ENCODE data around the gene ZMYM3.
"Not testable (repeated sequence)": the region's sequence is repeated elsewhere in the genome, so short reads cannot be mapped to it uniquely, and the experiment has no call there.

Gene ZMYM3

DNA sequence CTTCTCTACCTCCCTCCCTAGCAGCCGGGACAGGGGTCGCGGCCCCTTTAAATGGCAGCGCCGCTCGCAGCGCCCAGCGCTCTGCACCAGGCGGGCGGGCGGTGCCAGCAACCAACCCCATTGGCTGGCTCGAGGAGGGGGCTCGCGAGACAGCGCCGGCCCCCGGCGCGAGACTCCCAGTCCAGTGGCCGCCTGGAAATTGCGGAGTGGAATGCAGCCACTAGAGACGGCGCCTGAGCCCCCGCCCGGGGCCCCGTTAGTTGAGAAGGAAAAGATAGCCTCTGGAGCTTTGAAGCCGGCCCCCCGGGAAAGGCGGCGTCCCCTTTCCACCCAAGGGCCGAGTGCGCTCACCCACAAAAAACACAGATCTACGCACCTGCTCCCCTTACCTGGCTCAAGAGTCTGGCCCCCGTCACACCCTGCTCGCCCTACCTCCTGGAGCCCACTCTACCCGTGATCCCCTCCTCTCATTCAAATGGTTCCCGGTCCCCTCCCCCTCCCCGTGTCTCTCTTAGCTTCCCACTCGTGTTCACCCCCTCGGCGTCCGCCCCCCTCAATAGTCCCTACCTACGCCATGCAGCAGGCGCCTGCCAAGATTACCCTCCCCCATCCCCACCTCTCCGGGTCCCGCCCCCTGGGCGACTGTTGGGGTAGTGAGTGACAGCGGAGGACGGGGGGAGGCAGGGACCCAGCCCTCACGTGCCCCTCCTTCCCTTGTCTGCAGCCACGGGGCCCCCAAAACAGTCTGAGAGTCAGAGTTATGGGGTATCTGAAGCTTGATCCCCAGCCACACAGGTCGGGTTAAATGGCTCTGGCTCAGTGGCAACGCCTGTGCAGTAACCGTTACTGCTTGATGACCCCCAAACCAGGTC is at the start of gene ZMYM3:
TSS of gene ZMYM3 (minus strand) at position 49 of the 872 bp plus-strand sequence. CDS start 885 bp downstream, outside the sequence.
- H3K36me3 ChIP-seq (replicated peaks): no peaks in the 10 kb centered on the region
- H3K27me3 ChIP-seq (replicated peaks): no peaks in the 10 kb centered on the region
- peak; percentile 79 for DNase-seq
- TF ChIP-seq, protein P1, sequence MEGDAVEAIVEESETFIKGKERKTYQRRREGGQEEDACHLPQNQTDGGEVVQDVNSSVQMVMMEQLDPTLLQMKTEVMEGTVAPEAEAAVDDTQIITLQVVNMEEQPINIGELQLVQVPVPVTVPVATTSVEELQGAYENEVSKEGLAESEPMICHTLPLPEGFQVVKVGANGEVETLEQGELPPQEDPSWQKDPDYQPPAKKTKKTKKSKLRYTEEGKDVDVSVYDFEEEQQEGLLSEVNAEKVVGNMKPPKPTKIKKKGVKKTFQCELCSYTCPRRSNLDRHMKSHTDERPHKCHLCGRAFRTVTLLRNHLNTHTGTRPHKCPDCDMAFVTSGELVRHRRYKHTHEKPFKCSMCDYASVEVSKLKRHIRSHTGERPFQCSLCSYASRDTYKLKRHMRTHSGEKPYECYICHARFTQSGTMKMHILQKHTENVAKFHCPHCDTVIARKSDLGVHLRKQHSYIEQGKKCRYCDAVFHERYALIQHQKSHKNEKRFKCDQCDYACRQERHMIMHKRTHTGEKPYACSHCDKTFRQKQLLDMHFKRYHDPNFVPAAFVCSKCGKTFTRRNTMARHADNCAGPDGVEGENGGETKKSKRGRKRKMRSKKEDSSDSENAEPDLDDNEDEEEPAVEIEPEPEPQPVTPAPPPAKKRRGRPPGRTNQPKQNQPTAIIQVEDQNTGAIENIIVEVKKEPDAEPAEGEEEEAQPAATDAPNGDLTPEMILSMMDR (IDR thresholded peaks at IDR 0.05; ENCODE audit: low read depth, low read length, missing control alignments): no peak
- H3K4me3 ChIP-seq (ENCODE audit: low read depth, low read length): peak within 1 kb of the TSS; percentile 74
- in situ Hi-C loops (cut with HindIII; ENCODE audit: low pct_ligation_motif_present, low sequenced_read_pairs): no loop called here
- H3K27ac ChIP-seq: peak within 1 kb of the TSS; percentile 49

DNA sequence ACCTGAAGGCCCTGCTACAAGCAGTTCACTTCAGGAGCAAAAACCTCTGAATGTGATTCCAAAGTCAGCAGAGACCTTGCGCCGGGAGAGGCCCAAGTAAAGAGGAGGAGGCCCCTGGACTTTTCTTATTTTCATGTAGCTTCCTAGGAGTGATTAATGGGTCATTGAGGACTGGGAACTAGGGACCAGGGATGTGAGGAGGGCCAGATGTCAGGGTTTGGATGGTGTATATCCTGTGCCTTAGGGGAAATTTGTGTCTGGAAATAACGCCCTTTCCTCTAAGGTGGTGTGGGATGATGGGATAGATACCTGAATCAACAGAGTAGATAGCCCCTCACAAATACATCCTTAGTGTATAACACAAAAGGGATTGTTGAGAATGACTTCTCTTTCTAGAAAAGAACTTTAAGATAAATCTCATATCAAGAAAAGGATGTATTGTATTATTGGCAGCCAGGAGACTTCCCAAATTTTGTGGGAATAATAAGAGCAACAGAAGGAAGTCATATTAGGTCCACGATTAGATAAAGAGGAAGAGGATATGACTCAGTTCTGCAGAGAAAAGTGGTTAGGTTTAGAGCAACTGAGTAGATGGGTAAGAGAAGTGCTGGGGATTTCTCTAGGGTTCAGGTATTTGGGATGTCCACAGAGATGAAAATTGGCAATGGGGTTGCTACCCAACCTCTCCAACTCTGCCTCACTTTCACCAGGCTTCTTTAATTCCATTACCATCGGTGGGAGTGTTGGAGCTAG is 48.7 kb upstream of the ZMYM3 start:
- in situ Hi-C loops (cut with HindIII; ENCODE audit: low pct_ligation_motif_present, low sequenced_read_pairs): no loop called here
- TF ChIP-seq, protein P1 (IDR thresholded peaks at IDR 0.05; ENCODE audit: low read depth, low read length, missing control alignments): no peak
- no peak overlapping the region for H3K4me3 ChIP-seq (ENCODE audit: low read depth, low read length)
- H3K36me3 ChIP-seq (replicated peaks): peaks cover 32% of the 10 kb centered on the region
- no peak overlapping the region for H3K27ac ChIP-seq
- no peak for DNase-seq
- H3K27me3 ChIP-seq (replicated peaks): no peaks in the 10 kb centered on the region

DNA sequence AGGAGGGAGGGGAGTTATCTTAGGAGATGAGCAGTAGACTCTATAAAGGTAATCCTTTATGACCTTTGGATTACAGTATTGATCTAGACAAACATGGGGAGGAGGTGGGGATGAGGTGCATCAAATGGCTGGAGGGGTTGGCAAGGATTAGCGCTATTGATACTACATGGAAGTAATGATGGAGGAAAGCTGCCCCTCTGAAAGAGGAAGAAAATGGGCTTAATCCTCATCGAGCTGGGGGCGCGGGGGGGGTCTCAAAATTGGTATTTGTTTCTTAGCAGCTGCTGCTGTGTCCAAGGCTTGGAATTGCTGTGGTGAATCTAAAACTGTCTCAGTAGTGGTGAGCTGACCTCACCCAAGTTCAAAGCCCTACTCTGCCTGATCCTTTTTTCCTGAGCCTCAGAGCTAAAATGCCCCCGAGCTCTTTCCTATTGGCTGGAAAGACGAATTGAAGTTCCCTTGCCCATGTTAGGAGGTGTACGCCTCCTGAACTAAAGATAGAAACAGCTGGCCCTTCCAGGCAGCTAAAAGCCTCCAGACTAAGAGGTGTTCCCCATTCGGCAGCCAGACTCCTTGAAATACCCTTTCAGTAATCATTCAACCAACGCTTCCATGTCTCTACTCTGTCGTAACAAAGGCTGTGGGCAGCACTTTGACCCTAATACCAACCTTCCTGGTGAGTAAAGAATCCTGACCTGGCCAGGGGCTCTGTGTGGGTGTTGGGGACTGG is 47.4 kb upstream of the ZMYM3 start, which contains the start of gene ITGB1BP2:
TSS of gene ITGB1BP2 (plus strand) at position 556 of the 730 bp plus-strand sequence. CDS start at position 613, 57 bp downstream.
- H3K36me3 ChIP-seq (replicated peaks): peaks cover 44% of the 10 kb centered on the region
- H3K27me3 ChIP-seq (replicated peaks): no peaks in the 10 kb centered on the region
- H3K4me3 ChIP-seq (ENCODE audit: low read depth, low read length): no peak within 1 kb of the TSS
- H3K27ac ChIP-seq: no peak within 1 kb of the TSS
- in situ Hi-C loops (cut with HindIII; ENCODE audit: low pct_ligation_motif_present, low sequenced_read_pairs): no loop called here
- DNase-seq: no peak
- TF ChIP-seq, protein P1 (IDR thresholded peaks at IDR 0.05; ENCODE audit: low read depth, low read length, missing control alignments): no peak

DNA sequence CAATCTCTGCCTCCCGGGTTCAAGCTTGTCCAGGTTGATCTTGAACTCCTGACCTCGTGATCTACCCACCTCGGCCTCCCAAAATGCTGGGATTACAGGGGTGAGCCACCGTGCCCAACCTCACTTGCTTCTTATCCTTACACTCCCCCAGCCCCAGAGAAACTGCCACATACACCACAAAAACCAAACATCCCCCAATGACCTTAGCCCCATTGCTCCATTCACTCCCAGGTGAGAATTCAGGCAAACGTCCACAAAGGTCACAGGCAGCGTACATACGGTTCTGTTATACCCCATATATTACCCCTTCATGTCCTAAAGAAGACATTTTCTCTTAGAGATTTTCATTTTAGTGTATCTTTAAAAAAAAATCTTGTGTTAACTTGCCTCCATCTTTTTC is 46.6 kb upstream of the ZMYM3 start:
- not testable (repeated sequence) for DNase-seq
- H3K36me3 ChIP-seq (replicated peaks): peaks cover 50% of the 10 kb centered on the region

DNA sequence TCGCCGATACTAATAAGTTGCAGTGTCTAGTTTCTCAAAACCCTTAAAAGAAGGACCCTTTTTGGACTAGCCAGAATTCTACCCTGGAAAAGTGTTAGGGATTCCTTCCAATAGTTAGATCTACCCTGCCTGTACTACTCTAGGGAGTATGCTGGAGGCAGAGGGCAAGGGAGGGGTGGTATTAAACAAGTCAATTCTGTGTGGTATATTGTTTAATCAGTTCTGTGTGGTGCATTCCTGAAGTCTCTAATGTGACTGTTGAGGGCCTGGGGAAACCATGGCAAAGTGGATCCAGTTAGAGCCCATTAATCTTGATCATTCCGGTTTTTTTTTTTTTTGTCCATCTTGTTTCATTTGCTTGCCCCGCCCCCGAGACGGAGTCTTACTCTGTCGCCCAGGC is 46.1 kb upstream of the ZMYM3 start:
- H3K27me3 ChIP-seq (replicated peaks); H3K4me3 ChIP-seq (ENCODE audit: low read depth, low read length); H3K27ac ChIP-seq; in situ Hi-C loops (cut with HindIII; ENCODE audit: low pct_ligation_motif_present, low sequenced_read_pairs); DNase-seq: not testable (repeated sequence)
- peaks cover 53% of the 10 kb centered on the region for H3K36me3 ChIP-seq (replicated peaks)

More for the DNA sequence above, 46.6 kb upstream of the ZMYM3 start:
- H3K4me3 ChIP-seq (ENCODE audit: low read depth, low read length); H3K27ac ChIP-seq; H3K27me3 ChIP-seq (replicated peaks); in situ Hi-C loops (cut with HindIII; ENCODE audit: low pct_ligation_motif_present, low sequenced_read_pairs): not testable (repeated sequence)

DNA sequence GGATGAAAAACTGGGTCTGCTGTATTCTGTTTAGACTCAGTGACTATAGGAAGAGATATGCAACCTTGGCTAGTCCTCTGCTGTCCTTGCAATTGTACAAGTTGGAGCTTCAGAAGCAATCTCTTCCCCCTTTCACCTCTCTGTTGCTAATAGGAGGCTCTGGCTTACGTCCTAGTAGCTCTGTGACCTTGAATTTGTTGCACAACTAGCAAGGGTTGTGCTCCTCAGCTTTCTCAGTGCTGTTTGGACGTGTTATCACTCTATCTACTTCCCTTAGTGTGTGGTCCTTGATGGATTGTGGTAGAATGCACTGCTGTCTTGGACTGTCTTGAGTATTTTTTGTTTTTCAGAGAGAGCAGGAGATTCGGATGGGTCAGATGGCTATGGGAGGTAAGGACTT is 44.2 kb upstream of the ZMYM3 start:
- Histone ChIP-seq H3K27me3 (replicated peaks) (no peaks in the 10 kb centered on the region), H3K4me3 (ENCODE audit: low read depth, low read length) (no peak overlapping the region), H3K36me3 (replicated peaks) (peaks cover 65% of the 10 kb centered on the region), H3K27ac (no peak overlapping the region)
- no peak for DNase-seq
- TF ChIP-seq, protein P1 (IDR thresholded peaks at IDR 0.05; ENCODE audit: low read depth, low read length, missing control alignments): no peak
- in situ Hi-C loops (cut with HindIII; ENCODE audit: low pct_ligation_motif_present, low sequenced_read_pairs): no loop called here

Measured in brain microvascular endothelial cell (primary cell).